Measurements from ENCODE around the gene TSG101.

- TF ChIP-seq, protein P1, sequence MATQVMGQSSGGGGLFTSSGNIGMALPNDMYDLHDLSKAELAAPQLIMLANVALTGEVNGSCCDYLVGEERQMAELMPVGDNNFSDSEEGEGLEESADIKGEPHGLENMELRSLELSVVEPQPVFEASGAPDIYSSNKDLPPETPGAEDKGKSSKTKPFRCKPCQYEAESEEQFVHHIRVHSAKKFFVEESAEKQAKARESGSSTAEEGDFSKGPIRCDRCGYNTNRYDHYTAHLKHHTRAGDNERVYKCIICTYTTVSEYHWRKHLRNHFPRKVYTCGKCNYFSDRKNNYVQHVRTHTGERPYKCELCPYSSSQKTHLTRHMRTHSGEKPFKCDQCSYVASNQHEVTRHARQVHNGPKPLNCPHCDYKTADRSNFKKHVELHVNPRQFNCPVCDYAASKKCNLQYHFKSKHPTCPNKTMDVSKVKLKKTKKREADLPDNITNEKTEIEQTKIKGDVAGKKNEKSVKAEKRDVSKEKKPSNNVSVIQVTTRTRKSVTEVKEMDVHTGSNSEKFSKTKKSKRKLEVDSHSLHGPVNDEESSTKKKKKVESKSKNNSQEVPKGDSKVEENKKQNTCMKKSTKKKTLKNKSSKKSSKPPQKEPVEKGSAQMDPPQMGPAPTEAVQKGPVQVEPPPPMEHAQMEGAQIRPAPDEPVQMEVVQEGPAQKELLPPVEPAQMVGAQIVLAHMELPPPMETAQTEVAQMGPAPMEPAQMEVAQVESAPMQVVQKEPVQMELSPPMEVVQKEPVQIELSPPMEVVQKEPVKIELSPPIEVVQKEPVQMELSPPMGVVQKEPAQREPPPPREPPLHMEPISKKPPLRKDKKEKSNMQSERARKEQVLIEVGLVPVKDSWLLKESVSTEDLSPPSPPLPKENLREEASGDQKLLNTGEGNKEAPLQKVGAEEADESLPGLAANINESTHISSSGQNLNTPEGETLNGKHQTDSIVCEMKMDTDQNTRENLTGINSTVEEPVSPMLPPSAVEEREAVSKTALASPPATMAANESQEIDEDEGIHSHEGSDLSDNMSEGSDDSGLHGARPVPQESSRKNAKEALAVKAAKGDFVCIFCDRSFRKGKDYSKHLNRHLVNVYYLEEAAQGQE (IDR thresholded peaks at IDR 0.05; ENCODE audit: insufficient read depth in 1 of 2, low read depth in 2 of 2, low read length in 2 of 2) = no peak
- no peak for TF ChIP-seq POLR2AphosphoS5 (IDR thresholded peaks at IDR 0.05; ENCODE audit: low read depth, low read length)
- TF ChIP-seq TAF1 (IDR thresholded peaks at IDR 0.05; ENCODE audit: borderline replicate concordance, insufficient read depth, low read length) = no peak
- no peak for TF ChIP-seq SIN3A (IDR thresholded peaks at IDR 0.05; ENCODE audit: borderline replicate concordance, insufficient read depth, low read length)
- TF ChIP-seq FOXP2 (optimal IDR thresholded peaks at IDR 0.05; ENCODE audit: borderline replicate concordance, extremely low read depth, extremely low read length, insufficient read depth) = no peak
Measured at GRCh38 chr11:18567081-18567480, 40.3 kb upstream of the TSG101 start.
